HCT116 (cell line): Measurements from ENCODE around the gene MAGI3. TPM values are rescaled to one million over a fixed set of nuclear protein-coding genes. Genes with fewer than 3 reads are reported as not detected.
"Not testable (repeated sequence)": the region's sequence is repeated elsewhere in the genome, so short reads cannot be mapped to it uniquely, and the experiment has no call there.

Experiments
- ATAC-seq: fragments of 200-7000 bp; cut with Tn5 transposase; 2 replicates; pipeline ENCODE4 v1.9.1; 2020; ENCODE audit warnings: mild to moderate bottlenecking, moderate library complexity
- BruUV-seq: library from RNA; stranded (reverse); fragments of 400-500 nt; replicated peaks from 2 replicates; lab custom pipeline; 2021; lab: Mats Ljungman, UMichigan
- CTCF ChIA-PET: fragments of 300-600 bp; sonication (Branson Sonifier 250); formaldehyde crosslinking; loops from one replicate; lab custom pipeline; 2021; ENCODE audit warnings: antibody characterized with exemption; lab: Charles Lee
- POLR2A ChIA-PET: fragments of 300-600, 350-600 bp; sonication (Branson Sonifier 250); formaldehyde crosslinking; loops from one replicate; lab custom pipeline; 2021; ENCODE audit warnings: antibody characterized with exemption; lab: Charles Lee
- RAD21 ChIA-PET, 2 experiments: fragments of 300-600 bp; sonication (Branson Sonifier 250); formaldehyde crosslinking; loops; one replicate each; lab custom pipeline; 2023; ENCODE audit warnings: low total read pairs in 2 of 2; ENCODE audit not compliant: uncharacterized antibody in 2 of 2, unreplicated experiment in 2 of 2, low non-redundant PET in 1 of 2; lab: Charles Lee
- DNase-seq: peaks from one replicate; pipeline ENCODE4 v3.0.0-alpha.2; 2010; ENCODE audit warnings: low read depth, low spot score
- H2AFZ ChIP-seq: fragments of 200-600 bp; shearing (Covaris generic), sonication (generic); 2 replicates; pipeline ENCODE4 v1.6.1; 2017; ENCODE audit warnings: low read depth, mixed run types, mixed read lengths, antibody characterized with exemption, low read length; ENCODE audit not compliant: poor library complexity, severe bottlenecking
- H3K27ac ChIP-seq: 2 replicates; pipeline ENCODE4 v1.5.1; 2012; ENCODE audit warnings: low read depth, low read length
- H3K27me3 ChIP-seq: fragments of 200-600 bp; sonication (generic); 2 replicates; pipeline ENCODE4 v1.6.1; 2016; ENCODE audit warnings: mixed run types, low read length, mixed read lengths; ENCODE audit not compliant: insufficient read depth
- H3K36me3 ChIP-seq, 2 experiments: fragments of 200-500 bp in 1 of 2; fragments of 200-600 bp in 1 of 2; sonication (Bioruptor generic) in 1 of 2; sonication (generic) in 1 of 2; 2 replicates each; pipeline versions ENCODE4 v1.5.1 to v1.6.1; 2014 to 2016; ENCODE audit warnings: low read length in 2 of 2, inconsistent platforms in 1 of 2, mixed read lengths in 1 of 2, mixed run types in 1 of 2; ENCODE audit not compliant: insufficient read depth in 2 of 2, control insufficient read depth in 1 of 2
- H3K4me1 ChIP-seq, 2 experiments: fragments of 200-600 bp in 1 of 2; sonication (generic) in 1 of 2; 2 replicates each; pipeline versions ENCODE4 v1.5.1 to v1.6.1; 2012 to 2017; ENCODE audit warnings: low read length in 2 of 2, inconsistent platforms in 1 of 2, mild to moderate bottlenecking in 1 of 2, mixed read lengths in 1 of 2, mixed run types in 1 of 2, moderate library complexity in 1 of 2; ENCODE audit not compliant: insufficient read depth in 2 of 2, control insufficient read depth in 1 of 2
- H3K4me2 ChIP-seq: fragments of 200-600 bp; sonication (generic); 2 replicates; pipeline ENCODE4 v1.6.1; 2017; ENCODE audit warnings: mixed run types, low read length, mixed read lengths
- H3K4me3 ChIP-seq, 2 experiments: fragments of 200-600 bp in 1 of 2; sonication (generic) in 1 of 2; replicated peaks in 1 of 2; 2 replicates each; pipeline ENCODE4 v1.5.1; 2011 to 2016; ENCODE audit warnings: low read length in 2 of 2, control low read depth in 1 of 2, low read depth in 1 of 2, mild to moderate bottlenecking in 1 of 2, mixed read lengths in 1 of 2, mixed run types in 1 of 2
- H3K79me2 ChIP-seq: fragments of 200-600 bp; sonication (generic); 2 replicates; pipeline ENCODE4 v1.6.1; 2017; ENCODE audit warnings: mild to moderate bottlenecking, mixed run types, low read length, moderate library complexity, mixed read lengths; ENCODE audit not compliant: insufficient read depth
- H3K9ac ChIP-seq: fragments of 200-600 bp; sonication (generic); 2 replicates; pipeline ENCODE4 v1.6.1; 2016; ENCODE audit warnings: low read length, mixed read lengths
- H3K9me2 ChIP-seq: fragments of 200-600 bp; sonication (generic), shearing (Covaris generic); 2 replicates; pipeline ENCODE4 v1.6.1; 2017; ENCODE audit warnings: mixed run types, mild to moderate bottlenecking, moderate library complexity; ENCODE audit not compliant: insufficient read depth
- H3K9me3 ChIP-seq, 2 experiments: fragments of 200-500 bp in 1 of 2; fragments of 200-600 bp in 1 of 2; sonication (Bioruptor generic) in 1 of 2; sonication (generic) in 1 of 2; 2 replicates each; pipeline ENCODE4 v1.6.1; 2014 to 2017; ENCODE audit warnings: low read length in 2 of 2, mixed read lengths in 2 of 2, inconsistent platforms in 1 of 2, low read depth in 1 of 2, mild to moderate bottlenecking in 1 of 2, mixed run types in 1 of 2, moderate library complexity in 1 of 2; ENCODE audit not compliant: control insufficient read depth in 1 of 2, insufficient read depth in 1 of 2
- H4K20me1 ChIP-seq: fragments of 200-600 bp; sonication (generic), shearing (Covaris generic); 2 replicates; pipeline ENCODE4 v1.6.1; 2017; ENCODE audit warnings: mixed run types, mild to moderate bottlenecking, moderate library complexity; ENCODE audit not compliant: insufficient read depth
- EGR1 ChIP-seq: IDR thresholded peaks from 2 replicates; pipeline ENCODE4 v1.6.1; 2012; ENCODE audit warnings: low read depth
- EZH2phosphoT487 ChIP-seq: fragments of 200-600 bp; IDR thresholded peaks from 2 replicates; pipeline ENCODE4 v1.6.1; 2018; ENCODE audit warnings: antibody characterized with exemption, borderline replicate concordance
- FOSL1 ChIP-seq: IDR thresholded peaks from 2 replicates; pipeline ENCODE4 v1.6.1; 2012; ENCODE audit warnings: low read depth
- REST ChIP-seq: IDR thresholded peaks from 2 replicates; pipeline ENCODE4 v1.6.1; 2012; ENCODE audit warnings: low read depth
- YY1 ChIP-seq: IDR thresholded peaks from 2 replicates; pipeline ENCODE4 v1.6.1; 2011; ENCODE audit warnings: low read length, low read depth, moderate library complexity, mild to moderate bottlenecking; ENCODE audit not compliant: insufficient replicate concordance; ENCODE audit errors: extremely low read depth
- ZFX ChIP-seq: fragments of 450-650 bp; IDR thresholded peaks from 2 replicates; pipeline ENCODE4 v1.6.1; 2017
- intact Hi-C: fragments of 100-400 bp; cut with micrococcal nuclease; formaldehyde crosslinking; loops from 2 replicates; pipeline ENCODE4 v1.10.0; 2022
- total RNA-seq: library from RNA; stranded (reverse); gene quantifications from one replicate; pipeline ENCODE4 v1.2.1, GENCODE V29; 2021; ENCODE audit not compliant: unreplicated experiment

MAGI3 gene
- total RNA-seq, 1 experiment from 2014 or later, result 11.8 TPM

DNA sequence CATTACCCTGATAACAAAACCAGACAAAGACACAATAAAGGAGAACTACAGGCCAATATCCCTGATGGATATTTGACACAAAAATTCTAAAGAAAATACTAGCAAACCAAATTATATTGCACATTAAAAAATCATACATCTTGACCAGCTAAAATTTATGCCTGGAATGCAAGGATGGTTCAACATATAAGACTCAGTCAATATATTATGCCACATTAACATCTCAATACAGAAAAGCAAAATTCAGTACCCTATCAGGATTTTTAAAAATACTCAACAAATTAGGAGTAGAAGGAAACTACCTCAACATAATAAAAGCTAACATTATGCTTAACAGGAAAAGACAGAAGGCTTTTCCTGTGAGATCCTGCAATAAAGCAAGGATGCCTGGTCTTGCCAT lies 177.1 kb downstream of the MAGI3 start:
- no peaks in the 10 kb centered on the region for H3K9me2 ChIP-seq
- H3K9ac ChIP-seq, result no peak overlapping the region
- intact Hi-C loops, result no loop called here
- H3K36me3 ChIP-seq, result no peaks in the 10 kb centered on the region; a peak in 1 of 4 replicates
- no peaks in the 10 kb centered on the region for H3K4me1 ChIP-seq
- CTCF ChIA-PET, result no interaction called here
- H4K20me1 ChIP-seq, result no peaks in the 10 kb centered on the region
- no peaks in the 10 kb centered on the region for H3K27me3 ChIP-seq
- POLR2A ChIA-PET, result no interaction called here
- H3K4me3 ChIP-seq, result no peak overlapping the region
- ATAC-seq, result no peak
- no peaks in the 10 kb centered on the region for H3K79me2 ChIP-seq
- no TSS peak for BruUV-seq
- H2AFZ ChIP-seq, result no peak overlapping the region
- H3K27ac ChIP-seq, result no peak overlapping the region
- DNase-seq, result no peak
- H3K4me2 ChIP-seq, result no peak overlapping the region
- RAD21 ChIA-PET, result no interaction called here
- TF ChIP-seq REST, result no peak
- TF ChIP-seq EGR1, result no peak
- no peak for TF ChIP-seq FOSL1
- TF ChIP-seq YY1, result no peak
- no peak for TF ChIP-seq ZFX
- no peak for TF ChIP-seq EZH2phosphoT487
- H3K9me3 ChIP-seq, result no peaks in the 10 kb centered on the region; a peak in 1 of 4 replicates

- H4K20me1 ChIP-seq, H3K9ac ChIP-seq, H2AFZ ChIP-seq, H3K4me2 ChIP-seq, DNase-seq, intact Hi-C loops, H3K4me1 ChIP-seq, H3K36me3 ChIP-seq, H3K9me2 ChIP-seq, RAD21 ChIA-PET, H3K4me3 ChIP-seq, CTCF ChIA-PET, BruUV-seq, POLR2A ChIA-PET, ATAC-seq, H3K9me3 ChIP-seq, H3K27me3 ChIP-seq, H3K79me2 ChIP-seq, H3K27ac ChIP-seq: not testable (repeated sequence)
Observed at GRCh38 chr1:113575744-113576260, 185.5 kb downstream of the MAGI3 start.
